DMS114 treated with DMSO at 0.1 percent for 48 hours (cell line): ENCODE data around the gene TRIP6.
"Not testable (repeated sequence)": the region's sequence is repeated elsewhere in the genome, so short reads cannot be mapped to it uniquely, and the experiment has no call there.

ENCODE experiments used
- DNase-seq: peaks from one replicate; lab custom pipeline; 2025; ENCODE audit not compliant: unreplicated experiment; lab: John Stamatoyannopoulos, UW

Gene TRIP6

DNA sequence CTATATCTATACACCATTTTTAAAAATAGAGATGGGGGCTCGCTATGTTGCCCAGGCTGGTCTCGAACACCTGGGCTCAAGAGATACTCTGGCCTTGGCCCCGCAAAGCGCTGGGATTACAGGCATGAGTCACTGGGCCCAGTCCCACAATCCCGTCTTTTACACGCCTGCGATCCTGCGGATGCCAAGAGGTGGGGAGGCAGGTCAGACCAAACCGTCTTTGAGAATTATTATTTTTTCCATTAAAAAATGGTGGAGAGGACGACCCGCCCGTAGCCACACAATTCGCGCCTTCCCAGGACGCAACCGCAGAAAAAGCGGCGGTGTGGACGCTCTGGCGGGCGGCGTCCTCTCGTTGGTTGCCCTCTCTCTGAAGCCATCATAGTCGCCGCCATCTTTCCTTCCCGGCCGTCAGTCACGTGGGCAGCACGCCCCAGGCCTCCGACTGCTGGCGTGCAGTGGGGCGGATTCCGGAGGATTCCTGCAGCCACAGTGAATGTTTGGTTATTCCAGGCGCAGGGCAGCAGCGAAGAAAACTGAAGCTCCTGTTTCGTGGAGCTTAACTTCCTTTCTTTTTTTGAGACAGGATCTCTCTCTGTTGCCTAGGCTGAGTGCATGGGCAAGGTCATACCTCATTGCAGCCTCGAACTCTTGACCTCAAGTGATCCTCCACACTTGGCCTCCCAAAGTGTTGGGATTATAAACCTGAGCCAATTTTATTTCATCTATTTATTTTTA lies 29.9 kb upstream of the TRIP6 start:
- DNase-seq: peak; percentile 89

DNA sequence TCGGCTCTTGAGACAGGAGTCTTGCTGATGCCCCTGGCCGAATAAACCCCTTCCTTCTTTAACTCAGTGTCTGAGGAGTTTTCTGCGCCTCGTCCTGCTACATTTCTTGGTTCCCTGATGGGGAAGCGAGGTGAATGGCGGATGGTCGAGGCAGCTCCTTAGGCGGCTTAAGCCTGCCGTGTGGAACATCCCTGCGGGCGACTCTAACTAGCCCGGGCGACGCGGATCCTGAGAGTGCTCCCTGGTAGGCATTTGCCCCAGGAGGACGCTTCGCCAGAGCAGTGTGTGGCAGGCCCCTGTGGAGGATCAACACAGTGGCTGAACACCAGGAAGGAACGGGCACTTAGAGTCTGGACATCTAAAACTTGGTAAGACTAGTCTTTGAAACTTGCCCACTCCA lies 27.8 kb upstream of the TRIP6 start:
- DNase-seq: no peak

DNA sequence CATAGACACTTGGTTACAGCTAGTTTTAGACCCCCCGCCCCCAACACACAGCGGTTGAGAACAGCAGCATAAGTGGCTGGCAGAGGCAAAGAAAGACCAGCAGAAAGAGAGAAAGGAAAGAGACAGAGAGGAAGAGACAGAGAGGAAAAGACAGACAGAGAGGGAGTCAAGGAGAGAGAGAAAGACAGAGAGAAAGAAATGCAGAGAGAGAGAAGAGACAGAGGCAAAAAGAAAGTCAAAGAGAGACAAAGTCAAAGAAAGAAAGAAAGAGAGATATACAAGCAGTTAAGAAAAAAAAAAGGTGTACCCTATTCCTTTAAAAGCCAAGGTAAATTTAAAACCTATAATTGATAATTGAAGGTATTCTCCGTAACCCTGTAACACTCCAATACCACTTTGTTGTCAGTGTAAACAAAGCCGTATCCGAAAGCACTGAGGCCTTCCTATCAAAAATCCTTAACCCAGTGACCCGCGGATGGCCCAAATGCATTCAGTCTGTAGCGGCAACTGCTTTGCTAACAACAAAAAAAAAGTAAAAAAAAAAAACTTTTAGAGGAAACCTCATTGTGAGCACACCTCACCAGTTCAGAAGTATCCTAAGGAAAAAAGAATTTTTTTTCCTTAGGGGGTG lies 26.6 kb upstream of the TRIP6 start:
- DNase-seq: no peak

DNA sequence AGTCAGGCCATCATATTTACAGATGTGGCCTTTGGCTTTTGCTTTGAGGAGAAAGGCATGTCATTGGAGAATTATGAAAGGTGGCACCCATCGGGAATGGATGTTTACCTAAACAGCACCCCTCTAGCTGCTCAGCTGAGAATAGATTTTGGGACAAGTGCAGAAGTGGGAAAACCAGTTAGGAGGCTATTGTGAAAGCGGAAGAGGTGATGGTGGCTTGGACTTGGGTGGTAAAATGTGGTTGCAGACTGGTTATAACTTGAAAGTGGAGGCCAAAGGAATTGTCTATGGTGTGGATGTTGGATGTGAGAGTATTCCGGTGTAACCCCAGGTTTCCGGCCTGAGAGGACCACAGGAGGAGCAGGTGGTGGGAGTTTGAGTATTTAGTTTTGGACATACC lies 19.8 kb upstream of the TRIP6 start:
- DNase-seq: no peak

DNA sequence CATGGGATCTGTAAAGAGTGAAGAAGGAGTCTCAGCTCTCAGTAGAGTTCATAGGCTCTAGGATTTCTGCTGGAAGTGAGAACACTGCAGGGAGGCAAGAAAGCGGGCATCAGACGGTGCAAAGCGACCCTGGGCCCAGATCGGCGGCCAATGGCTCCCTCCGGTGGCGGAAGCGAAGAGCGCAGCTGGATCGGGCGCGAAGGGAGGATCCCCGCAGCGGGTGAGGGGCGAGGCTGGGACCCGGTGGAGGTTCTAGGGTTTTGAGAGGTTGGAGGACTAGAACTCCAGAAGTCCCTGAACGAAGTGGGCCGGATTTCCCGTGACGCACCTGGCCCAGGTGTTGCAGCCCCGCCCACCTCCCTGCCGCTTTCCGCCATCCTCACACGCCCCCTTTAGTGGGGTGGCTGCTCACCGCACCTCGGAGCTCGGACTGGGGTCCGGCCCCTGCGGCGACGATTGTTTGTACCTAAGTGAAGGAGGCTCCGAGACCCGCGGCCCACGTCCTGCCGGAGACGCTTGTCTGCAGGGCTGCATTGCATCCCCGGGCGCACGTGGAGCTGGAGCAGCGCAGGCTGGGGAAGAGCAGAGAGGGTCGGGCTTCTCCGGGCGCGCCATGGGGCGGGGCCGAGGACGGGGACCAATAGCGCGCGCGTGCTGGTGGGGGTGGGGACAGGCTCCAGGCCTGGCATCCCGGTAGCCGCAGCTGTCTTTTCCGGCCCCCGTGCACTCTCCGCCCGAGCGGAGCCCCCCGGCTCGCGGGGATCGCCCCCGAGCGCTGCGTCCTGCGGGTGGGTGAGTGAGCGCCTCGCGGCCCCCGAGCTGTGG lies 14.9 kb upstream of the TRIP6 start, which contains the start of gene SLC12A9:
SLC12A9 (plus strand) TSS at position 666 of the 825 bp plus-strand sequence. CDS start 1,485 bp downstream, outside the sequence.
- peak; percentile 75 for DNase-seq

GRCh38 chr7:100854146-100854895 lies 12.9 kb upstream of the TRIP6 start:
- no peak for DNase-seq

DNA sequence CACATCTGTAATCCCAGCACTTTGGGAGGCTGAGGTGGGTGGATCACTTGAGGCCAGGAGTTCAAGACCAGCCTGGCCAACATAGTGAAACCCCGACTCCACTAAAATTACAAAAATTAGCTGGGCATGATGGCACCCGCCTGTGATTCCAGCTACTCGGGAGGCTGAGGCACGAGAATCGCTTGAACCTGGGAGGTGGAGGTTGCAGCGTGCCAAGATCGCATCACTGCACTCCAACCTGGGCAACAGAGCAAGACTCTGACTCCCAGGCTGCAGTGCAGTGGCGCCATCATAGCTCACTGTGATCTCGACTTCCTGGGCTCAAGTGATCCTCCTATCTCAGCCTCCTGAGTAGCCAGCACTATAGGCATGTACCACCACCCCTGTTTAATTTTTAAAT lies 12.3 kb upstream of the TRIP6 start:
- not testable (repeated sequence) for DNase-seq

GRCh38 chr7:100855515-100855914 lies 11.7 kb upstream of the TRIP6 start:
- DNase-seq: no peak

DNA sequence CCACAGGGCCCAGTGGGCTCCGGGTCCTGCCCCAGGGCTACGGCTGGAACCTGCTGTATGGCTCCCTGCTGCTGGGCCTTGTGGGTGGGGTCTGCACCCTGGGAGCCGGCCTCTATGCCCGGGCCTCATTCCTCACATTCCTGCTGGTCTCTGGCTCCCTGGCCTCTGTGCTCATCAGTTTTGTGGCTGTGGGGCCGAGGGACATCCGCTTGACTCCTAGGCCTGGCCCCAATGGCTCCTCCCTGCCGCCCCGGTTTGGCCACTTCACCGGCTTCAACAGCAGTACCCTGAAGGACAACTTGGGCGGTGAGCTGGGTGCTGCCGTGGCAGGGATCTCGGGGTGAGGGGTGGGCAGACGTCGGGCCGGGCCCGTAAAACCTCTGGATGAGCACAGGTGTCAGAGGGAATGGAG lies 10.3 kb upstream of the TRIP6 start:
- DNase-seq: no peak

DNA sequence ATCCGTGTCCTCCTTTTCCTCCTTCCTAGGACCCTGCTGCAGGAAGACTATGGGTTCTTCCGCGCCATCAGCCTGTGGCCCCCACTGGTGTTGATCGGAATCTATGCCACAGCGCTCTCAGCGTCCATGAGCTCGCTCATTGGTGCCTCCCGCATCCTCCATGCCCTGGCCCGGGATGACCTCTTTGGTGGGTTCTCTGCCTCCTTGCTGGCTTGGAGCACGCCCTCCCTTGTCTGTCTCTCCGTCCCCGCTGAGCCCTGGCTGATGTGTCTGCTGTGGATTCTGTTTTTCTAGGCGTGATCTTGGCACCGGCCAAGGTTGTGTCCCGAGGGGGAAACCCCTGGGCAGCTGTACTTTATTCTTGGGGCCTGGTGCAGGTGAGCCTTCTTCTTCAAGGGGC lies 7.3 kb upstream of the TRIP6 start:
- no peak for DNase-seq

DNA sequence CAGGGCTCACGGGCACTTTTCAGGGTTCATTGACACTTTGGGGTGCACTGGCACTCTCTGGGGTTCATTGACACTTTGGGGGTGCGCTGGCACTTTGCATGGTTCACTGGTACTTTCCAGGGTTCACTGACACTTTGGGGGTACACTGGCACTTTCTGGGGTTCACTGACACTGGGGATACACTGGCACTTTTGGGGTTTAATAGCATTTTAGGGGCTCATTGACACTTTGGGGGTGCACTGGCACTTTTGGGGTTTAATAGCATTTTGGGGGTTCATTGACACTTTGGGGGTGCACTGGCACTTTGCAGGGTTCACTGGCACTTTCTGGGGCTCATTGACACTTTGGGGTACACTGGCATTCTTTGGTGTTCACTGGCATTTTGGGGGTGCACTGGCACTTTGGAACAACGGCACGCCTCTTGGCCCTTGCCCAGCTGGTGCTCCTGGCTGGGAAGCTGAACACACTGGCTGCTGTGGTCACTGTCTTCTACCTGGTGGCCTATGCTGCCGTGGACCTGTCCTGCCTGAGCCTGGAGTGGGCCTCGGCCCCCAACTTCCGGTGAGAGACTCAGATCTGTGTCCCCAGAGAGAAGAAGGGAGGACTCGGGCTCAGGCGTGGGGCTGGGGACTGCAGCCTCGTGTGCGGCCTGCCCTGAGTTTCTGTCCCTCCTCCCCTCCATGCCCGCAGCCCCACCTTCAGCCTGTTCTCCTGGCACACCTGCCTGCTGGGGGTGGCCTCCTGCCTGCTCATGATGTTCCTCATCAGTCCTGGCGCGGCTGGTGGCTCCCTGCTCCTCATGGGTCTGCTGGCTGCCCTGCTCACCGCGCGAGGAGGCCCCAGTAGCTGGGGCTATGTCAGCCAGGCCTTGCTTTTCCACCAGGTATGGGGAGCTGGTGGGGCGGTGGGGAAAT lies 6.2 kb upstream of the TRIP6 start:
- DNase-seq: no peak

GRCh38 chr7:100861616-100861985 lies 5.6 kb upstream of the TRIP6 start:
- no peak for DNase-seq

DNA sequence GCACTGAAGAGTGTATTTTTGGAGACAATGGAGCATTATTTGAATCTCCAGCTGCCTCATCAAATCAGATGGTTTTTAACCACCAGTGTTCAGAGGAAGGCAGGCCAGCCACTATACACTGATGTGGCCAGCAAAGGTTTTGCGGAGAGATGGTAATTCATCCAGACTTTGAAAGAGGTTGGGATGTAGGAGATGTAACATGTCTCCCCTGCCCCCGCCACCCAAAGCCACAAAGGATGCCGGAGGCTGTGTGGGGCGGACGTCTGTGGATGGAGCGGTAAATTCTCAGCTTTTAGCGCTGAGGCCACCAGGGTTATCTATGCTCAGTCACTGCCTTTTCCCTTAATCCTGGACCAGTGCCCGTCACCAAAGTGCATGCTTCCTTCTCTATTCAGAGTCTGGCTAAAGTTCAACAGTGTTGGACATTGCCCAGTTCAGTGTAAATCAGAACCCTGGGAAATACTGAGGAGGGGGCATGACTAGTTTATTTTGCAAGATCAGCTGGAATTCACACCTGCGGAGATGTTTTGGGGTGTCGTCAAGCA lies 3.7 kb upstream of the TRIP6 start:
- DNase-seq: no peak

DNA sequence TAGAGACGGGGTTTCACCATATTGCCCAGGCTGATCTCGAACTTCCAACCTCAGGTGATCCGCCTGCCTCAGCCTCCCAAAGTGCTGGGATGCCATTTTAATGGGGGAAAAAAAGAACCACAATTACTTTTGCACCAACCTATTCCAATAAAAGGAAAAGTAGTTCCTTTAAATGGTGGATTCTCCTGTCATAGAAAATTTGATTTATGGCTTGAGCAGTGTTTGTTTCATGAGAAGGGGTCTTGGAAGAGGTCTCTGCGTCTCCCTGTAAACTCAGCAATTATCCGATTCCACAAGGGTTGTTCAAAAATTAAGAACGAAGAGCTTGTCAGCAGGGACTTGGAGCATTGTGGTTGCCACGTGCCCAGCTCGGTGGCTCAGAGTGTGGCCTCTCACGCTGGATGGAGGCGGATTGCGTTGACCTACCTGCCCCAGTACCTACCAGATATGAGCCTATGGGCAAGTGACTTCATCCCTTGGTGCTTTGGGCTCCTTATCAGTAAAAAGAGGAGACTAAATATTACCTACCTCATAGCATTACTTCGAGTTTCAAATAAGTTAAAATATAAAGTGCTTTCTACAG lies 2.8 kb upstream of the TRIP6 start:
- DNase-seq: no peak

GRCh38 chr7:100865372-100865911 lies 1.7 kb upstream of the TRIP6 start:
- no peak for DNase-seq

- no peak for DNase-seq
Observed at GRCh38 chr7:100865938-100866728, 1.1 kb upstream of the TRIP6 start.

DNA sequence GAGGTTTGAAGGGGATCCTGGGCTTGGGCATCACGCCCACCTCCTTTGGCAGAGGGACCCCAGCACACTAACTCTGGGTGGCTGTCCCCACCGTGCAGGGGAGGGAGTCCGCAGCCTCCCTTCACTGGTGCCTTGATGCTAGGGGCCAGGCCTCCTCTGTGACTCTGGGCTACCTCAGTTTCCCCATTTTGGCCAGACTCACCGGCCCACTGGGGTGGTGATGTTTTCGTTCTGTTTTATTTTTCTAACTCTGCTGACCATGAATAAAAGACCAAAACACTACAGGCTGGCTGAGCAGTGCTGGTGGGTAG lies 503 bp upstream of the TRIP6 start:
- DNase-seq: no peak

- no peak for DNase-seq
Observed at GRCh38 chr7:100867776-100868485, 744 bp downstream of the TRIP6 start.
